ENCODE measurements around the gene TANC1. TPM values are rescaled to one million over a fixed set of nuclear protein-coding genes. Genes with fewer than 3 reads are reported as not detected.

TANC1 gene
- total RNA-seq, 1 experiment from 2014 or later = 19.3 TPM

DNA sequence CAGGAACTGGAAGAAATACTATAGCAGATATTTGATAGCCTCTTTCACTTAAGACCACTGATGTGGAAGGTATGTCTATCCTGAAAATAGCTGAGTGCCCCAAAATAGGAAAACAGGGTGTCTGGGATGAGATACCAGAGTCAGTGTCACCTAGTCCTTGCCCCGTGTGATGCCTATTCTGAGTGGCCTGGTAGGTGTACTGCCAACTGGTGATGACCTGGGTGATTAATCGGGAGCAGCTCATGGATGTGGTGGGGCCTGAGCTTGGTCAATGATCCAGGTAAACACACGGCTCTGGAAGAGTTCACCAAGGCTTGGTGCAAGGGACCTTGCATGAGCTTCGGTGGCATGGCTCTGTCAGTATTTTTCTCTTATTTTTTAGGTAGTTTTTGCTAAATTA lies 95.2 kb downstream of the TANC1 start:
- no peak for DNase-seq (ENCODE audit: low read depth)

DNA sequence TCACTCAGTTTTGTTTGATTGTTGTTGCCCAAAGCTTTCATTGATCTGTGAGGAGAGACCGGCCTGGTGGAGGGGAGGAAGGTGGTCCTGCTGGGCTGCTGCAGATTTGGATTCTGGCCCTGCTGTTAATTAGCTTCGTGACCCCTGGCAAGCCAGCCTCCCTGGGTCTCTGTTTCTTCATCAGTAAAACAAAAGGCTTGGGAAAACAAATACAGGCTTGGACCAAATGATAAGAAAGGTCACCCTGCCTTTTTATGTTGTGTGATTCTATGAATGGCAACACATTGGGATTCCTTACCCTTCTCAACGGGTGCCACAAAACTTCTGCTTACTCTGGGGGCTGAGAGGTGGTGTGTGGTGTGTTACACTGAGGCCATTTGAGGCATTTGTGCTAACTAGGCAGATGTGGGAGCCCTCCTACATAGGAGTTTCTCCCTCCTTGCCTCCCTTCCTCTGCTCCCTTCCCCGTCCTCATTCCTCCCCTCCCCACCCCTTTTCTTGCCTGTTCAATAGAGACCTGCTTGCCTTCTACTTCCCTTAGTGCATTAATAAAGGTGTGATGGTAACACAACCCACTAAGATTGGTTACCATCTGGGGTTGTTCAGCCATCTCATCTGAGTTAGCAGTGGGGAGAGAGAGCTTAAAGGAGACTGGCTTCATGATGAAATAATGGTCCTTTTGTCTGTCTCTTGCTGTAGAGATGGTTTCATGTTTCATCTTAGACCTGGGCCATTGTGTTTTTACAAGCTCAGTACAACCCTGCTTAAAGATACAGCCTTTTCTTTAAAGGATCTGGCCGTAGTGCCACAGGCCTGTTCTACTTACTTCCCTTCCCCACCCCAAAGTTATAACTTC lies 96.2 kb downstream of the TANC1 start:
- no peak for DNase-seq (ENCODE audit: low read depth)

DNA sequence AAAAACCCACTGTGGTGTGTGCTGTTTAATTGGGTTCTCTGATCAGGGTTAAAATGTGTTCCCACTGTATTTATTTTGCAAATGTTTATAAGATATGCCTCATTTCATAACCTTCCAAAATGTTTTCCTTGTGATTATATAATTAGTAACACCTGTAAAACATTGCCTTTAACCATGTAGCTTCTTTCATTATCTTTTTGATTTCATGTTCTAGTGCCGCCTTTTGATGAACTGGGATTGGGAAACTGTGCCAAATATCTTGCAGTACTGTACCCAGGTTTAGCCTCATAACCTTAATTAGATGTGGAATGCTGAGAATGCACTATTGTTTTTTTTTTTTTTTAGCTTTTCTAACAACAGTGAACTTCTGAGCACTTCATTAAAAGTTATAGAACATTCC lies 96.9 kb downstream of the TANC1 start:
- DNase-seq (ENCODE audit: low read depth) = no peak

DNA sequence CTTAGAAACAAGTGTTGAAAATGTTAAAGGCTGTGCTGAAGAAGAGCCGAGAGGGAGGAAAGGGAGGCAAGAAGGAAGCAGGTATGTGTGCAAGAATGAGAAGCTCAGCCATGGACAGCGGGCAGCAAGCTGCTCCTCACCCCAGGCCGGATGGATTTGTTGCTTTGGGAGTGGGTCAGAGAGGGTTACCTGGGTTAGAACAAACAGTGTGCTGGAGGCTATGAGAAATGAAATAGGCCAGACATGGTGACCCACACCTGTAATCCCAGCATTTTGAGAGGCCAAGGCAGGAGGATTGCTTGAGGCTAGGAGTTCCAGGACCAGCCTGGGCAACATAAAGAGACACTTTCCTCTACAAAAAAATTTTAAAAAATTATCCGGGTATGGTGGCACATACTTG lies 97.5 kb downstream of the TANC1 start:
- DNase-seq (ENCODE audit: low read depth) = no peak

DNA sequence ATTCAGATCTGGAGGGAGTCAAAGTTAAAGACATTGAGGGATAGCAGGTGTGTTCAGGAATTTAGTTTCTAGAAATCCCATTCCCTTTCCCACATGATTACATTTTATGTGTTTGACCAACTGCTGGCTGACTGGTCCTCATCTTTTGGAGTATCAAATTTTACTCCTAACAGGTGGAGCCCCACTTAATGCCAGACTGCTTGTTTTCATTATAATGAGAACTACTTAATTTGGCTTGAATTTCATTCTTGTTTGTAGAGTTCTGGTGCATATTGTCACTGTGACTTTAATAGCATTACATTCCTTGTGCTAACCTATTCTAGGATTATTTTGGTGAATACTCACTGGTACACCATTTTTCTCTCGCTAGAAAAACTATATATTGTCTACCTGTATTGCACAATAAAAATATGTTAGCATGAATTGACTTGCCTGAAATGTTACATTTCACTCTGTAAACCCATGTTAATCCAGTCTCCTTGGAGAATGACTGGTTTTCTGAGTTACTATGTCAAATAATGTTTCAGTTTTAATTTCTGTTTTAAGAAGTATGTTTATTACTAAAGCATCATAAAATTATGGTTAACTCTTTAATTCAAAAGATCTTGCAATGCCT lies 98.2 kb downstream of the TANC1 start:
- no peak for DNase-seq (ENCODE audit: low read depth)

DNA sequence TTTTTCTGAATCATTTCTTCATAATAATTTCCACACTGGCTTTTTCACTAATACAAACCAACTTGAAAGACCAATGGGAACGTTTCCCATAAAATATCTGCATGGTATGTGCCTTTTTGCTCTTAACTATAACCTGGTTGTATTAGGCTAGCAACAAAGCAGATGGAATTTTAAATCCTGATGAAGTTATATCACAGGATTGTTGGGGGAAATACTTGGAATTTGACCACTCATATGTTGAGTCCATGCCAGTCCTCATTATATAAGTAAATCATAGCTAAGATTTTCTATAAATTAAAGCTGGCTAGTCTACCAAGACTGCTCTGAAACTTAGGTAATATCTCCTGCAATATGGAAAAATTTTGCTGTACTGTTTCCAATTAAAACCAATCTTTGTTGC lies 99.5 kb downstream of the TANC1 start:
- no peak for DNase-seq (ENCODE audit: low read depth)

DNA sequence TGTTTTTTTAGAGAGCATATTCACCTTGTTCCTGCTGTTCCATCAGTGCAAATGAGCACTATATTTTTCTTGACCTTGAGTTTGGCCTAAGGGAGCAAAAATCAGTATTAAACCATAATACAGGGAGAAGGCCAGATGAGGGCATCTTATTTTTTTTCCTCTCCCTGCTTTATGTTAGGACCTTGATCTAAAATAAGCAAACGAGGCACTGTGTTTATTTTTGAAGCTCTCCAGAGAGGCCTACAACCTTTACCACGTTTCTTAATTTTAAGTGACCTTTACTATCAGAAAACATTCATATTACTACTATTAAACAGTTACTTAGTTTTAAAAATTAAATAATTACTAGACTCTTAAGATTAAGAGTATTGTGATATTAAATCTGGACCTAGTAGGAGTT lies 100.8 kb downstream of the TANC1 start:
- DNase-seq (ENCODE audit: low read depth) = no peak

DNA sequence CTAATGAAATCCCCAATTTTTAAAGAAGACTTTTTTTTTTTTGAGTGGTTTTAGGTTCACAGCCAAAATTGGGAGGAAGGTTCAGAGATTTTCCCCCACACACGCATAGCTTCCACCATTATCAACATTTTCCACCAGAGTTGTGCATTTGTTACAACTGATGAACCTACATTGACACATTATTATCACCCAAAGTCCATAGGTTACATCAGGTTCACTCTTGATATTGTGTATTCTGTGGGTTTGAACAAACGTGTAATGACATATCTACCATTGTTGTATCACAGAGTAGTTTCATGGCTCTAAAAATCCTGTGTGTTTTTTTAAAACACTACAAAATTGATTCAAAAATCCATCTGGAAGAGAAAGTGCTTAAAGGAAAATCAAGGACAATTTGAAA lies 101.8 kb downstream of the TANC1 start:
- DNase-seq (ENCODE audit: low read depth) = no peak

DNA sequence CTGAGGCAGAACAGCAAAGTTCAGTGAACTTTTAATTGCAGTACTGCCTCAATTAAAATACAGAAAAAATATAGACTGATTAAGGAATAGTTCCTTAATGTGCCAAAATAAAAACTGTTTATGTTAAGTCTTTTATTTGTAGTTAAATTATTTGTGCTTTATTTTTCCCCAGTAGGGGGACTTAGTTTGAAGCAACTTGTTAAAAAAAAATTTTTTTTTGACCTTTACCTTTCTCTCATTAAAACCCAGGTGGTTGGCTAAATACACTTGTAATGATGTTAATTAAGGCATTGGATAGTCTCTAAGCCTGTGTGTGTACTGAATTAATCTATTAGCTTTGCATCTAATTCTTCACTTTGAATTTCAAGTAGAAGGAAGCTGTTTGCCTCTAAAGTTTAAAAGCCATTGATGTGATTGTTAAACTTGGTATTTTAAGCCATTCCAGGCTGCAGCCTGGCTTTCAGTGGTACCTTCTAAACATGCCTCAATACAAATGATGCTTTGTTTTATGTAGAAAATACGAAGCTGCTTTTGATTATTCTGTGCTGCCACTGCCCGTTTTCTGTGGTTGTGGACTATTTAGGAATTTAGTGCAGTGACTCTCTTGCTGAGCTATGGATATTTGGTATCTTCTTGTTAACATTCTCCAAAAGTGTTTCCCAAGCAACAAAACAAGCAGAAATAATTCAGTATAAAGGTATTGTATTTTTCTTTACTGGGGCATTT lies 102.9 kb downstream of the TANC1 start:
- no peak for DNase-seq (ENCODE audit: low read depth)

DNA sequence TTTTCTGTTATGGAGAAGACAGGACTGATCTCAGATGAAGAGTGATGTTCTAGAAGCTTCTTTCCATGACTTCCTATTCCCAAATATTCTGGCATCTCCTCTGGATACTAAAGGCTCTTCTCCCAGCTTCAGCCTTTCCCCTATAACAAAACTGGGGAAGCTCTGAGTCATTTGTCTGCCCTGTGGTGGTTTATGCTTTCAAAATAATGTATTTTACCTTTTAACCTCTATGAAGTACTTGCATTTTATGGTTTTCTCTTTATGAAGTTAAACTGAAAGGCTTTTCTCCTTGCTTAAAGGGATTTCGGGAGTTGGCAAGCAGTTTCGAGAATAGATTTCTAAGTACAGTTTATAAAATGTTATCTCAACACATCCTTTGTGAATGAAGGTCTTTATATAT lies 104.4 kb downstream of the TANC1 start:
- DNase-seq (ENCODE audit: low read depth) = peak; percentile 42

DNA sequence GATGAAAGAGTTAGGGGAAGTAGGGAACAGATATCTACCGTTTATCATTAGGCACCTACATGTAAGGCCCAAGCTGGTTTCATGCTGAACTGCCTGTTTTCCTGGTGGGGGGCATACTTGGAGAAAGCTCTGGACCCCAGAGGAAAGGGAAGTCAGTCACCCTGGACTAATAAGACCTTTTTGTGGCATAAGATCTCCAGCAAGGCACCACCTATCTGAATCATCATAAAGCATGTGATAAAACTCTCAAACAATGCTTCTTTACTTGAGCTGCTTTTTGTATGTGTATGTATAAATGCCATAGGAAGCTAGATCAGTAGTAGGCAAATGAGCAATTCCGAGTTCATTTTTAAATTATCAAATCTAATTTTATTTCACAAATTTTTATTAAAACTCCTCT lies 104.8 kb downstream of the TANC1 start:
- DNase-seq (ENCODE audit: low read depth) = peak; percentile 63

DNA sequence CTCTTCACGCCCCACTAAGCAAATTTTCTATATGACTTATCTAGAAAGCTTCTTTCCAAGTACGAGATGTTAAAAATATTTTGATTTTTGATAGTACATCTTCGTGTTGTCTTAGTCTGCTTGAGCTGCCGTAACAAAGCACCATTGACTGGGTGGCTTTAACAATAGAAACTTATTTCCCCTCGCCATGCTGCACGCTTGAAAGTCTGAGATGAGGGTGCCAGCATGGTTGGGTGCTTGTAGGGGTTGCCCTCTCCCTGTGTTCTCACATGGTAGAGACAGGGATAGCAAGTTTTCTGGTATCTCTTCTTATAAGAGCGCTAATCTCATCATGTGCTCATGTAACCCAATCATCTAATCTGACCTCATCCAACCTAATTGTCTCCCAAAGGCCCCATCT lies 106.2 kb downstream of the TANC1 start:
- DNase-seq (ENCODE audit: low read depth) = no peak

DNA sequence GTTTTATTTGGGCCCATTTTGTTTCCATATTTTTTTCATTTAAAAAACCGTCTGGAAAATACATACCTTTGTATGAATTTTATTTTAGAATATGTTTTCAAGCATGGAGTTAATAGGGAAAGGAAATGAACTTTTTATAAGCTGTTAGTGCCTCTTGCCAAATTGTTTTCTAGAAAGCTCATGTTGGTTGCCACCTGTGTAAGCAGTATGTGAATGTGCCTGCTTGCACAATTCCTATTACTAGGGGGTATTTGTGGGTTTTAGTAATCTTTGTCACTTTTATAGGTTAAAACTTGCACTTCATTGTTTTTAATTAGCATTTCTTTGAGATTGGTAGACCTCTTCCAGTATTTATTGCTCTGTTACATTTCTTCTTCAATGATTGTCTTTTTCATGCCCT lies 107.3 kb downstream of the TANC1 start:
- DNase-seq (ENCODE audit: low read depth) = no peak

DNA sequence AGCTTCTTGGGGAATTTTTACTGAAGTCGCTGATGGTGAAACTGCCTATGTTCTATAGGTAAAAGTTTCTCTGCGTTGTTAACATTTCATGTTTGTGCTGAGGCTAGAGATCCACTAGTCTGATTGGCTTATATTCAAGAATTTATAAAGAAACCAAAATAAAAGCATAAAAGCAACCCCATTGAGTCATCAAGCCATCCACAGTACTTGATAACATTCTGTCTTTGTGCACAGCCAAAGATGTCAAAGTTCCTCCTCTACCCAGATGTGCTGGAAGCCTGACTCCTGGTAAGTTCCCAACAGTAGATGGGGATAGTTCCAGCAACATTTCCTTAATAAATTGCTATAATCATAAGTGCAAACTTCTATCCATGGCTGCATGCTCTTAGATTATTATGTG lies 107.8 kb downstream of the TANC1 start:
- peak; percentile 71 for DNase-seq (ENCODE audit: low read depth)

DNA sequence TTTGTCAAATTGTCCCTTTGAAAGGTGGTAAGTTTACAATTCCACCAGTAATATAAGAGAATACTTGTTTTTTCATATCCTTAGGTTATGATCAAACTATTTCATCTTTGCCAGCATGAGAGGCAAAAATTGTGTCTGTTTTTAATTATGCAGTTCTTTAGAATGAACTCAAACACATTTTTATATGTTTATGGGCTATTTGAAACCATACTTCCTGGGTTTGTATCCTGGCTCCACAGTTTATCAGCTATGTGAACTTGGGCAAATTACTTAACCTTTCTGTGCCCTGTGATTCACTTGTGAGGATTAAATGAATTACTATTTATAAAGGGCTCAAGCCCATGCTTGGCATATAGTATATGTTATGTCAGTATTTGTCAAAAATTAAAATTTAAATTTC lies 109.4 kb downstream of the TANC1 start:
- DNase-seq (ENCODE audit: low read depth) = no peak

DNA sequence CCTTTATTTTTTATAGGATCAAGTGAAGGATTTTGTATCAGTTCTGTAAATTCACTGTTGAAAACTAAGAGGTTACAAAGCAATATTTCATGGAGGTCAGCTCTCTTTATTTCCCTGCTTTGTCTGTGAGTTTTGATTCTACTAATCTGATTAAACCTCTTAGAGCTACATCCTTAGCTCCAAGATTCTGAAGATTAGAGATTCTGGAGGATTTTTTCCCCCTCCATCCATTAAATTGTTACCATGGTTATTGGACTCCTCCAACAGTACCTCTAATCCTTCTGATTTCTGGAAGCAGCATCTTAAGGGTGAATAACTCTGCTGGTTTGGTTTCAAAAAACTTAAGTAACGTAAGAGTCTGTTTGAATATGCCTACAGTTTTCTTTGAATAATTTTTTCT lies 110.0 kb downstream of the TANC1 start:
- no peak for DNase-seq (ENCODE audit: low read depth)

DNA sequence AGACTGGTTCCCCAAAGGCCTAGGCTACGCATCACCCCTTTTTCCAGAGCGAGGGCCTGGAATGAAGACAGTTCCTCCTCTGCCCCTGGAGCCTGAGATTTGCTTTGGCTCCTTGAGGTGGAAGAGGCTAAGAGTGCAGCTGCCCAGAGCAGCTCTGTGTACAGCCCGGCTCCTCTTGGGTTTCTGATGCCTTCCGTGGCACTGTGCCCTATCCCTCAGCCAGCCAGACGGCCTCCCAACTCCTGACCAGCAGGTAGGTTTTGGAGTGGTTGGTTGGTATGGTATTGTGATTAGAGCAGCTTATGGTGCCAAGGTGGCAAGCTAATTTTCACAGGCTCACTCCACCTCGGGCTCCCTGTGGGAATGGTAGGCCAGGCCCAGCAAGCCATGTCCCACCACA lies 112.2 kb downstream of the TANC1 start:
- no peak for DNase-seq (ENCODE audit: low read depth)

DNA sequence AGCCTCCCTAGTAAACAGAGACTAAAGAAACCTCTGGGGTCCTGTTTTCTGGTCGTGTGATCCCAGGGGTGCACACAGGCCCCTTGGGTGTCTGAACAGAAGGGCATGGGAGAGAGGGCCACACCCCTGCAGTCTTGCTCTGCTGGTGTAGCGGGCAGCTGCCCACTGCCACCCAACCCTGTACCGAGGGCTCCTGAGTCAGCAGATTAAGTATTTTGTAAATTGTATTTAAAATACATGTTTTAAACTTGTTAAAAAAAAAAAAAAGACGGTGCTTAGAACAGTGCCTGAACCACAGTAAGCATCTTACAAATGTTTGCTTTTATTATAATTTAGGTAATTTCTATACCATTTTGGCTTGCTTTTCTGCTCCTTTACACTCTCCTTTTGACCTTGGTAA lies 113.7 kb downstream of the TANC1 start:
- DNase-seq (ENCODE audit: low read depth) = no peak

DNA sequence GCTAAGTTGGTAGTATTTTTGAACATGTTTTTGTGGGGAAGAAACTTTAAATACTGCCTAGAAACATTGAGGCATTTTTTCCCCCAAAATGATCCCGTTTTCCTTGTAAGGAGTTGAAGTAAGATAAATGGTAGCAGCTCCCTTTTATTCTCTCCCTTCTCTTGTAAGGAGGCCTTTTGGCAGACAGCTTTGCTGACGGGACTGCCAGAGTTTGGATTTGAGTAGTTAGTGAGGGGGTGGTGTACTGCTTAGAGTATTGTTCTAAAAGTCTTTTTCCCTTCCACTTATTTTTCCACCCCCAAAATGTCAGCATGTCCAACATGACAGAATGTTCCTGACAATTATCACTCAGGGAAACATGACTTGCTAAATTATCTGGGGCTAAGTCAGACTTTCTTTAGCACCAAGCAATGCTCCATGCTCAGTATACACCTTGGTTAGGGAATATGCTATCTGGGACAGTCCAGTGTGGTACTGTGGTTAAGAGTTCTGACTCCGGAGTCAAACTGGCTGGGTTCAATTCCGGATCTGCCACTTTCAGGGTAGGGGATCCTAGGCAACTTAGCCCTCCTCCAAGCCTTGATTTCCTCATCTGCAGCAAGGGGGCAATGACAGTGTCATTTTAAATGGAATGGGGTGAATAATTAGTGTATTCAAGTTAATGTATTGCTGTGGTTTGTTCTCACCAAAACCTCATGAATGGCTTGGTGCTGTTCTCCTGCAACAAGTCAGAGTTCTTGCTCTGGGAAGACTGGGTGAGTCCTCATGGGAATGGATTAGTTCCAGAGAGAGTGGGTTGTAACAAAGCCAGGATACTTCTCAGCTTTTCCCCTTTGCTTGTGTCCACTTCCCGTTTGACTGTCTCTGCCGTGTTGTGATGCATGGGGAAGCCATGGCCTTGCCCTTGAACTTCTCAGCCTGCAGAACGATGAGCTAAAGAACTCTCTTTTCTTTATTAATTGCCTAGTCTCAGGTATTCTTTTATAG lies 116.2 kb downstream of the TANC1 start:
- DNase-seq (ENCODE audit: low read depth) = peak; percentile 51

DNA sequence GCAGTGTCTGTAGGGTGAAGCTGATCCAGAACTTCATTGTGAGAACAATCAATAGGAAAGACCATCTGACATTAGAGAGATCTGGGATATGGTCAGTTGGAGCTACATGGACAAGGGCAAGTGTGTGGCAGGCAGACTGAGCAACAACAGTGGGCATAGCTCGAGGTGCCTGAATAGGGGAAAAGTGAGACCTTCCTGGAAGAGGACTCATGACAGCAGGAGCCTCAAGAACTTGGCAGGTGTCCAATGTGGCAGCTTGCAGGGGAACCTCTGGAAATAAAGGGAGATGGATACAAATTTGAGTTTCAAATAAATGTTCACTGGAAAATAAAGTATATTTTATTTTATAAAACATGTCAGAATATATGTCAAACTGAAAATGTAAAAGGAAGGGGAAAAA lies 117.9 kb downstream of the TANC1 start:
- peak; percentile 50 for DNase-seq (ENCODE audit: low read depth)

DNA sequence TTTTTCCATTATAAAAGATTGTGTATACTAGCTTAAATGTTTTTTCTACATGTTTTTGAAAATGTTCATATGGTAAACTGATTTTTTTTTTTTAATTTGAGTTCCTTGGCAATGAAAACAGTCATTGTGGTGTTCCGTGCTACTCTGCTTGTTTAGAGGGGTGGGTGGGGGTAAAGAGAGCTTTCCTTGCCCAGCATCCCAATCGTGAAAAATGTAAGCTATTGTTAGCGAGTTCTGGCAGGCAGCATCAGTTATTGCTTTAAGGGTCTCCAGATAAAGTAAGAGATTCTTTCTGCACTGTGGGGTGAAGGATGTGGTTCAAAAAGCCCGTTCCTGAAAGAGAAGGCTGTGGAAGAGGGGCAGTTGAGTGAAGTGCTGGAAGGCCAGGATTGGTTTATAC lies 118.4 kb downstream of the TANC1 start:
- no peak for DNase-seq (ENCODE audit: low read depth)

DNA sequence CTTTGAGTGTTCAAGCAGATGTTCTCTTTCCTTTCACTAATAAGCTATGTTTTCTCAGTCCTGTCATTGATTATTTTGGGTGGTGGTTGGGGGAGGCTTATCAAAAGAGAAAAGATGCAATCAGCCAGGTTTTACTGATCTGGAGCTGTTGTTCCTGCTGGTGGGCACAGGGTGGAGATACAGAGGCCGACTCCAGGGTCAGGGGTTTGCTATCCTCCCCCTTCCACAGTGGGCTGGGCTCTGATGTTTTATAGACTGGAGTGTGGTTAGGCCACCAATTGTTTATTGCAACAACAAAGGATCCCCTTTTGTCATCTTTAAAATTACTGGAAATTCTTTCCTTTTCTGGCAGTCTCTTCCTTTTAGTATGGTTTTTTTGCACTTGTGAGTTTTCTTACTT lies 120.5 kb downstream of the TANC1 start:
- DNase-seq (ENCODE audit: low read depth) = no peak
